Tibial nerve (tissue), 4 donors: Measurements from ENCODE around the gene MAGEC3. TPM values are rescaled to one million over a fixed set of nuclear protein-coding genes. Genes with fewer than 3 reads are reported as not detected.

Source experiments
- DNase-seq, 2 donors: peaks; one replicate each; pipeline ENCODE4 v3.0.0-alpha.2; 2019; ENCODE audit warnings: low spot score in 2 of 2
- H3K27ac ChIP-seq, 4 donors: fragments of 200-600 bp; sonication (generic) in 3 of 4; one replicate each; pipeline ENCODE4 v1.5.1; 2017 to 2019; ENCODE audit warnings: mild to moderate bottlenecking in 1 of 4
- H3K27me3 ChIP-seq, 2 donors: fragments of 200-600 bp; sonication (generic) in 1 of 2; one replicate each; pipeline versions ENCODE4 v1.5.1 to v1.6.0; 2017 to 2019
- H3K36me3 ChIP-seq, 3 donors: fragments of 200-600 bp; sonication (generic); one replicate each; pipeline ENCODE4 v1.5.1; 2018 to 2019
- H3K4me1 ChIP-seq, 4 donors: fragments of 200-600 bp; sonication (generic) in 3 of 4; one replicate each; pipeline ENCODE4 v1.5.1; 2017 to 2019
- H3K4me3 ChIP-seq, 4 donors: fragments of 200-600 bp; sonication (generic) in 3 of 4; one replicate each; pipeline ENCODE4 v1.5.1; 2017 to 2019; ENCODE audit warnings: mild to moderate bottlenecking in 1 of 4, moderate library complexity in 1 of 4
- H3K9me3 ChIP-seq, 4 donors: fragments of 200-600 bp; sonication (generic) in 3 of 4; one replicate each; pipeline ENCODE4 v1.5.1; 2017 to 2019
- CTCF ChIP-seq, 5 experiments: fragments of 200-600 bp in 3 of 5; fragments of 450-650 bp in 2 of 5; sonication (generic) in 3 of 5; IDR thresholded peaks; one replicate each; pipeline ENCODE4 v1.5.1; 2016 to 2019; ENCODE audit warnings: antibody characterized with exemption in 5 of 5, mild to moderate bottlenecking in 3 of 5, moderate library complexity in 2 of 5
- EP300 ChIP-seq, 2 donors: sonication (generic); formaldehyde crosslinking; IDR thresholded peaks; one replicate each; pipeline ENCODE4 v1.6.1; 2017; ENCODE audit warnings: antibody characterized with exemption in 2 of 2, mild to moderate bottlenecking in 1 of 2
- POLR2A ChIP-seq, 2 donors: fragments of 450-650 bp; IDR thresholded peaks; one replicate each; pipeline ENCODE4 v1.6.1; 2017; ENCODE audit warnings: antibody characterized with exemption in 2 of 2, mild to moderate bottlenecking in 2 of 2, moderate library complexity in 2 of 2
- WGBS, 2 donors: methylation state at CpG; one replicate each; pipeline ENCODE4 v1.1.5; 2018; 5-methylcytosine and 5-hydroxymethylcytosine counted together
- total RNA-seq, 4 donors: library from RNA; depleted of rRNA; stranded (reverse); fragments of >200 nt; gene quantifications; one replicate each; pipeline ENCODE4 v1.1.0, GENCODE V29; 2016

MAGEC3 gene
- total RNA-seq, 4 donors from 2014 or later, result not detected

GRCh38 chrX:141941234-141941633 is 103.1 kb downstream of the MAGEC3 start:
- DNase-seq, result no peak
- no peak overlapping the region for H3K4me3 ChIP-seq
- no peaks in the 10 kb centered on the region for H3K27me3 ChIP-seq

GRCh38 chrX:141945426-141945825 is 107.3 kb downstream of the MAGEC3 start:
- Histone ChIP-seq H3K4me1 (no peaks in the 10 kb centered on the region), H3K36me3 (no peaks in the 10 kb centered on the region)
- 78% methylated on average over 7 of the region's 7 CpGs for WGBS, 2 donors

More at GRCh38 chrX:141941234-141941633, 103.1 kb downstream of the MAGEC3 start:
- H3K27ac ChIP-seq, result no peak overlapping the region
- no peaks in the 10 kb centered on the region for H3K9me3 ChIP-seq
- H3K4me1 ChIP-seq, result no peaks in the 10 kb centered on the region
- 78 to 96% methylated on average over 2 of the region's 2 CpGs for WGBS, 2 donors
- no peak for TF ChIP-seq CTCF (IDR thresholded peaks at IDR 0.05)
- TF ChIP-seq POLR2A (IDR thresholded peaks at IDR 0.05), result no peak
- TF ChIP-seq EP300 (IDR thresholded peaks at IDR 0.05), result no peak
- no peaks in the 10 kb centered on the region for H3K36me3 ChIP-seq

GRCh38 chrX:141947350-141947749 is 109.2 kb downstream of the MAGEC3 start:
- Histone ChIP-seq H3K9me3 (no peaks in the 10 kb centered on the region), H3K4me3 (no peak overlapping the region), H3K27ac (no peak overlapping the region), H3K27me3 (no peaks in the 10 kb centered on the region), H3K36me3 (no peaks in the 10 kb centered on the region), H3K4me1 (no peaks in the 10 kb centered on the region)
- WGBS, 2 donors, result 93 to 97% methylated on average over 3 of the region's 3 CpGs
- no peak for DNase-seq
- TF ChIP-seq CTCF (IDR thresholded peaks at IDR 0.05) (no peak), POLR2A (IDR thresholded peaks at IDR 0.05) (no peak), EP300 (IDR thresholded peaks at IDR 0.05) (no peak)

More at GRCh38 chrX:141945426-141945825, 107.3 kb downstream of the MAGEC3 start:
- no peaks in the 10 kb centered on the region for H3K9me3 ChIP-seq
- H3K4me3 ChIP-seq, result no peak overlapping the region
- no peak overlapping the region for H3K27ac ChIP-seq
- H3K27me3 ChIP-seq, result no peaks in the 10 kb centered on the region
- DNase-seq, result no peak
- TF ChIP-seq CTCF (IDR thresholded peaks at IDR 0.05) (no peak), EP300 (IDR thresholded peaks at IDR 0.05) (no peak), POLR2A (IDR thresholded peaks at IDR 0.05) (no peak)

Other genes starting within 250 kb of the MAGEC3 start
- not detected for gene SPANXA2, start 248.6 kb upstream of the MAGEC3 start, total RNA-seq
- not detected for gene SPANXD, start 139.6 kb upstream of the MAGEC3 start, total RNA-seq
- gene MAGEC1, start 65.6 kb downstream of the MAGEC3 start, total RNA-seq, result not detected